ENCODE measurements around the gene CPM.

The CPM gene

DNA sequence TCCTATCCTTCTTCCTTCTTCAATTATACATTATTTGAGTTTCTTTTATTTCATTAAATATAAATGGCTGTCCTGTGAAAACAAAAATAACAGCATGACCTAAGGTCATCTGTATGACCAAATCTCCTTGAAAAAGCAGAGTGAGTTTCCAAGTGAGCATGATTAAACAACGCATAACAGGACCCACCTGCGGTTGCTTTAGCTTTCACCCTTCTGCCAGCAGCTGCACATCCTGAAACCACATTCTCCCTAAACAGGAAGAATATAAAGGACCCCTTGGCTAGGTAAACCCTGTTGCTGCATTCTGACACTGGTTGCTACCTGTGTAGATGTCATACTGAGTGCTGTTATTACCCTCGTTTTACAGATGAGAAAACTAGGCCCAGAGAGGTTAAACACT lies 42.8 kb upstream of the CPM start:
- no peak overlapping the region for H3K27ac ChIP-seq
- TF ChIP-seq, protein P1, sequence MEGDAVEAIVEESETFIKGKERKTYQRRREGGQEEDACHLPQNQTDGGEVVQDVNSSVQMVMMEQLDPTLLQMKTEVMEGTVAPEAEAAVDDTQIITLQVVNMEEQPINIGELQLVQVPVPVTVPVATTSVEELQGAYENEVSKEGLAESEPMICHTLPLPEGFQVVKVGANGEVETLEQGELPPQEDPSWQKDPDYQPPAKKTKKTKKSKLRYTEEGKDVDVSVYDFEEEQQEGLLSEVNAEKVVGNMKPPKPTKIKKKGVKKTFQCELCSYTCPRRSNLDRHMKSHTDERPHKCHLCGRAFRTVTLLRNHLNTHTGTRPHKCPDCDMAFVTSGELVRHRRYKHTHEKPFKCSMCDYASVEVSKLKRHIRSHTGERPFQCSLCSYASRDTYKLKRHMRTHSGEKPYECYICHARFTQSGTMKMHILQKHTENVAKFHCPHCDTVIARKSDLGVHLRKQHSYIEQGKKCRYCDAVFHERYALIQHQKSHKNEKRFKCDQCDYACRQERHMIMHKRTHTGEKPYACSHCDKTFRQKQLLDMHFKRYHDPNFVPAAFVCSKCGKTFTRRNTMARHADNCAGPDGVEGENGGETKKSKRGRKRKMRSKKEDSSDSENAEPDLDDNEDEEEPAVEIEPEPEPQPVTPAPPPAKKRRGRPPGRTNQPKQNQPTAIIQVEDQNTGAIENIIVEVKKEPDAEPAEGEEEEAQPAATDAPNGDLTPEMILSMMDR (conservative IDR thresholded peaks at IDR 0.05): no peak
- TF ChIP-seq ZFX (IDR thresholded peaks at IDR 0.05): no peak

DNA sequence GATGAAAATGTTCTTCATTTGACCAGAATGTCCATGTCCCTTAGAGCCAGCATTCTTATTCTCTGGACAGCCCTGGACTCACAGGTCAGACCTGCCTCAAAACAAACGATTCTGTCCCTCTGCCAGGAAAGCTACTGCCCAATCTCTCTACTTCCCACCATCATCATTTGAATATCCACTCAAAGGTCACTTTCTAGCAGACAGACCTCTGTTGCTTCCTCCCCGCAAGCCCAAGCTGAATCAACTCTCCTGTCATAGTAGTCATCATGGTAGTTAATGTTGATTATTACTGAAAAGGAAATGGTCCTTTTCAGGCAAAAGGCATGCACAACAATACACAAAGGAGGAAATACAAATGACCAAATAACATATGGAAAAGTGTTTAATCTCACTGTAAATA lies 39.6 kb upstream of the CPM start:
- no peak overlapping the region for H3K27ac ChIP-seq
- TF ChIP-seq, protein P1 (conservative IDR thresholded peaks at IDR 0.05): no peak
- no peak for TF ChIP-seq ZFX (IDR thresholded peaks at IDR 0.05)

DNA sequence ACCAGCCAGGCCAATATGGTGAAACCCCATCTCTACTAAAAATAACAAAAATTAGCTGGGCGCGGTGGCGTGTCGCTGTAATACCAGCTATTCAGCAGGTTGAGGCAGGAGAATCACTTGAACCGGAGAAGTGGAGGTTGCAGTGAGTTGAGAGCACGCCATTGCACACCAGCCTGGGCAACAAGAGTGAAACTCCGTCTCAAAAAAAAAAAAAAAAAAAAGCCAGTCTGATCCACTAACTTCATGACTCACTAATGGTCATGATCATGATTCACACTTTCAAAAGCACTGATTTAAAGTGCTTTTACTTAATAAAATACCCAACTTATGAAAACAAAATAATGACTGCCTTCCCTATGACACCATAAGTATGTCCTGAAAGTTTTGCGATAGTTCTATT lies 38.4 kb upstream of the CPM start:
- no peak overlapping the region for H3K27ac ChIP-seq
- TF ChIP-seq, protein P1 (conservative IDR thresholded peaks at IDR 0.05): no peak
- TF ChIP-seq ZFX (IDR thresholded peaks at IDR 0.05): no peak

DNA sequence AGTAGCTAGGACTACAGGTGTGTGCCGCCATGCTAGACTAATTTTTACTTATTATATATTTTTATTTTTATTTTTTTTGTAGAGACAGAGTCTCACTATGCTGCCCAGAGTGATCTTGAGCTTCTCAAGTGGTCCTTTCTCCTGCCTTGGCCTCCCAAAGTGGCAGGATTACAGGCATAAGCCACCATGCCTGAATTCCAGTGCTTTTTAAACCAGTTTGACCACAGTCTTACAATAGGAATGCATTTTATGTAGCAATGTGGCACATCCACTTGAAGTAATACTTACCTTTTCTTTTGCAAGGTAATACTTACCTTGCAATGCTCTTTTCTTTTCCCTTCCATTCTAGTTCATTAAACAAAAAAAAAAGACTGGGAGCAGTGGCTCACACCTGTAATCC lies 38.0 kb upstream of the CPM start:
- TF ChIP-seq, protein P1 (conservative IDR thresholded peaks at IDR 0.05): no peak
- TF ChIP-seq ZFX (IDR thresholded peaks at IDR 0.05): no peak
- no peak overlapping the region for H3K27ac ChIP-seq

DNA sequence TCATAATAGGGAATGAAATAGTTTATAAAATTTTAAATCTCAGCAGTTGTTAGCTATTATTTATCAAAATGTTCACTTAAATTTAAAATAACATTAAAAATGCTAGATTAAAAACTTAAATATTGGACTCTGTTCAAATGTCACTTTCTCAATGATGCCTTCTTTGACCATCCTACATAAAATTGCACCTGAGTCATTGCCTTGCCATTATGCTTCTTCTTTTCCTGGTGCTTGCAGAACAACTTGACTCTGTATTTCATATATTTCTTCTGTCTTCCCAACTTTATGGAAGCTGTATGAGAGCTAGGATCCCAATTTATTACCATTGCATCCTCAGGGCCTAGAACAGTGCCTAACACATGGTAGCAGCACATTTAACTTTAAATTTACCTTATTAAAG lies 37.3 kb upstream of the CPM start:
- H3K27ac ChIP-seq: no peak overlapping the region
- no peak for TF ChIP-seq ZFX (IDR thresholded peaks at IDR 0.05)
- TF ChIP-seq, protein P1 (conservative IDR thresholded peaks at IDR 0.05): no peak

DNA sequence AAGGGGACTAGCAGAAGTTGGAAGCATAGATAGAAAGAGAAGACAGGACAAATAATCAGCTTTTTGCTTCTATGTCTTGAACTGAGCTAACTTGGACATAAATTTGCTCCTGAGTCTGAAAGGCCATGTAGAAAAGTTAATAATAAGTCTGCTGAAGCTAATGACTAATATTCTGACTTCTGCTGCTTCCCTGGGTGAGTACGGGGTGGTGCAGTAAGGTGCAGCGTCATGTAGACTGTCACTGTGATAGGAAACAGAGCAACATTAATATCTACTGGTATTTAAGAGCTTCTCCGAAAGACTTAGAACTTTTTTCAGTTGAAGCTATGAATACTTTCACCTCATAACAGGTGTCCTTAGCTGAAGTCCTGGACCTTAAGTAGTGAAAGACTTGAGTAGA lies 34.1 kb upstream of the CPM start:
- no peak overlapping the region for H3K27ac ChIP-seq
- TF ChIP-seq, protein P1 (conservative IDR thresholded peaks at IDR 0.05): no peak

DNA sequence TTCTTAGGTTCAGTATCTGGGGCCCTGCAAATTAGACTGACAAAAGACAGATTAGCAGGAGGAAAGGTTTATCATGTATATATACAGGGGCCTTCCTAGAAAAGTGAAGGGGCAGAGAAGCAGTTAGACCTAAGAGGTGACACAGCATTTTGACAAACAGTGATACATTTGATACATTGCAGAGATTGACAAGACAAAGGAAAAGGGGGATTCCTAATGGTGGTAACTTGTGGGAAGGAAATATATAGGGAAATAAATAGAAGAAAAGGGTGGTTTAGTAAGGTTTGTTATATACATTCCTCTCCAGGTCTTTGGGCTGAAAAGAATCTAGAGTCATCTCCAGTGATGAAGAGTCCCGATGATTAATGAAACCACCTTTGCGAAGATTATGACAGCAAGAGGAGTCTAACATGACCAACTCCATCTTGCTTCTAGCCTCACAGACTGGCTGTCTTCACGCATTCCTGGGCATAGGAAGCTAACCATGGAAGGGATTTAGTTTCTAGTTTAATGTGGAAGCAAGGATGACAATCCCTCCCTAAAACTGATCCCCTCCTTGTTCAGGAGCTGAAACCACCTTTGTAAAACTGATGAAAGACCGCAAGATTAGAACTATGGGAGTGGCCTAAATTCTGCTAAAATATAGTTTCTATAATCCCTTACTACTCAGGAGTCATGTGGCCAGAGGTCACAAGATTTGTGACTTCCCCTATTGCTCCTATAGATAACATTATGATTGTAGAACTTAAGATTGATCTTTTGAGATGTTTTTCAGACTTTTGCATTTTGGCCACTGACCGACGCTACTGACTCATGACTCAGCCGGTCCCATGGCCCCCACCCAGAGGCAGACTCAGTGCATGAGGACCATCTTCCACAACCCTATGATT lies 31.1 kb upstream of the CPM start:
- H3K27ac ChIP-seq: no peak overlapping the region
- TF ChIP-seq ZFX (IDR thresholded peaks at IDR 0.05): no peak
- TF ChIP-seq, protein P1 (conservative IDR thresholded peaks at IDR 0.05): no peak
